ENCODE measurements around the gene MAP10. TPM values are rescaled to one million over a fixed set of nuclear protein-coding genes. Genes with fewer than 3 reads are reported as not detected.
"Not testable (repeated sequence)": the region's sequence is repeated elsewhere in the genome, so short reads cannot be mapped to it uniquely, and the experiment has no call there.

Gene MAP10
- total RNA-seq = 1 to 10 TPM; 1.2 to 1.5 TPM

DNA sequence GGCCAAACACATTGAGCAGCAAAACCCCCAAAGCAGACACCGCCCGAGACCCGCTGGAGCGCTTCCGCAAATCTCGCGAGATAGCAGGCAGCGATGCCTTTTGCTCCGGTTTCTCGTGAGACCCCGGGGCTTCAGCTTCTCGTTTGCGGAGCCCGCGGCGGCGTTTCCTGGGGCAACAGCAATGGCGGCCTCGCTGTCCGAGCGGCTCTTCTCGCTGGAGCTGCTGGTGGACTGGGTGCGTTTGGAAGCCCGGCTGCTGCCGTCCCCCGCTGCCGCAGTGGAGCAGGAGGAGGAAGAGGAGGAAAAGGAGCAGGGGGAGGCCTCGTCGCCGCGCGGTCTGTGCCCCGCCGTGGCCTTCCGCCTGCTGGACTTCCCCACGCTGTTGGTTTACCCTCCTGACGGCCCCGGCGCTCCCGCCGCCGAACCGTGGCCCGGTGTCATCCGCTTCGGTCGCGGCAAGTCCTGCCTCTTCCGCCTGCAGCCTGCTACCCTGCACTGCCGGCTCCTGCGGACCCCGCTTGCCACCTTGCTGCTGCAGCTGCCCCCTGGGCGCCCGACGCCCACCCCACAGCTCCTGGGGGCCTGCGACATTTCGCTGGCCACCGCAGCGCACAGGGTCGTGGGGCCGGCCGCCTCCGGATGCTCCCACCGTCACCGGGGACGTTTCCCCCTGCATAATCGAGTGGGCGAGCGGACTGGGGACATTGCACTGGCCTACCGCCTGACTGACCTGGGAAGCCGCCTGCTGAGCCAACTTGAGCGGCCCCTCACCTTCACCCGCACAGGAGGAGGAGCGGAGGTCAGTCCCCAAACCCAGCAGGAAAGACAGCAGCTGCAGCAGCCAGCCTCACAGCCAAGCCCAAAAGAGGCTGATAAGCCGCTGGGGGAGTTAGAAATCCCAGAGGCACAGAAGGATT is at the start of gene MAP10:
Gene MAP10 (plus strand): TSS at position 148 of the 917 bp plus-strand sequence. CDS start 34 bp downstream, at position 182.
- peak; percentile 90 for ATAC-seq (replicated peaks)
- Mint-ChIP-seq H3K4me3 (peak within 1 kb of the TSS; percentile 85), H3K4me1 (peaks cover 12% of the 10 kb centered on the region), H3K9me3 (peaks cover 10% of the 10 kb centered on the region), H3K27ac (peak within 1 kb of the TSS; percentile 92), H3K27me3 (no peaks in the 10 kb centered on the region), H3K36me3 (ENCODE audit: low read depth) (no peaks in the 10 kb centered on the region)

- no peak overlapping the region for H3K27ac Mint-ChIP-seq
- H3K36me3 Mint-ChIP-seq (ENCODE audit: low read depth) = no peaks in the 10 kb centered on the region
- no peaks in the 10 kb centered on the region for H3K4me1 Mint-ChIP-seq
- H3K27me3 Mint-ChIP-seq = peaks cover 11% of the 10 kb centered on the region
- ATAC-seq (replicated peaks) = no peak
- no peaks in the 10 kb centered on the region for H3K9me3 Mint-ChIP-seq
- H3K4me3 Mint-ChIP-seq = no peak overlapping the region
Observed at GRCh38 chr1:232764458-232765251, 40.6 kb upstream of the MAP10 start.

- Mint-ChIP-seq H3K27ac (no peak overlapping the region), H3K36me3 (ENCODE audit: low read depth) (no peaks in the 10 kb centered on the region), H3K4me3 (no peak overlapping the region), H3K9me3 (no peaks in the 10 kb centered on the region), H3K4me1 (no peaks in the 10 kb centered on the region), H3K27me3 (peaks cover 11% of the 10 kb centered on the region)
- ATAC-seq (replicated peaks) = no peak
Observed at GRCh38 chr1:232765542-232765941, 39.7 kb upstream of the MAP10 start.

DNA sequence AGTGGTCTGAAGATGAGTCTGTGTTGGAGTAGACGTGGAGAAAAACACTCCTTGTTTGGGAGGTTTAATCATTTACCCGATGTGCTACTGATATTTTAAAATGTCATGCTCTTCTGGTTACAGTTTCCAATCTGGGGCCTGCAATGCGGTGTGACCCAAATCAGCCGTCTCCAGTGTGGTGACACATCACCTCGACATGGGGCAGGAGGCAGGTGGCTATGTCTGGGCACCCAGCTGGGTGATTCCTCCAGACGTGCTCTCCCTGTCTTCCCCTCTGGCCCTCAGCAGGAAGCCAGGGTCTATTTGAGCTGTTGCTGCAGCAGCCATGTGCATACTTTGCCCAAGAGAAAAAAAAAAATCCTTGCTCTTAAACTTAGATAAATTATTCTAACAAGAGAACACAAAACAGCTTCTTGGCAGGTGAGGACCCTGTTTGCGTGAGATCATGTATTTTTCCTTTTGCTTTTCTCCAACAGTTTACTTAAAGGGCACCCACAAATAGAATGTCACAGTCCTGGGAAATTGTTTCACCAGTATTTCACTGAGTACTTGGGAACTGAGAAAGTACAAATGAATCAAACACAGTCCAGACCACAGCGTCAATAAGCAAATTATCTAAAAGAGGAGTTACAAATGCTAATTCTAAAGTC is 38.9 kb upstream of the MAP10 start:
- Mint-ChIP-seq H3K36me3 (ENCODE audit: low read depth) (no peaks in the 10 kb centered on the region), H3K27me3 (peaks cover 11% of the 10 kb centered on the region), H3K27ac (no peak overlapping the region), H3K4me3 (no peak overlapping the region), H3K4me1 (no peaks in the 10 kb centered on the region), H3K9me3 (no peaks in the 10 kb centered on the region)
- peak; percentile 18 for ATAC-seq (replicated peaks)

DNA sequence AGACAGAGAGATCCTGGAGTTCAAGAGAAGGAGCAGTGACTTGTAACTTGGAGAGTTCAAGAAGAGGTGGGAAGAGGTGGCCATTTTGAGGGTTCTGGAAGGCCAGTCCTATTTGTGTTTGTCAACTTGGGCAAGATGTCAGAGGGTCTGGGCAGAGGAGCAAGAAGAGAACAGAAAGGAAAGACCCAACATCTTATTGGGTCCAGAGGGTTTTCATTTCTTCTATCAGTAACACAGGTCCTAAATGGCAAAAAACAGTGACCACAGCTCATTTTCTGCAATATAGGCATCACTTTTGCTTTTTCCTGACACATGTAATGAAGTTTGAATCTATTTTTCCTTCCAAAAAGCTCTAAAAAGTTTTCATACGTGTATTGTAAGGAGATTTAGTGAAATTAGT is 38.3 kb upstream of the MAP10 start:
- peaks cover 11% of the 10 kb centered on the region for H3K27me3 Mint-ChIP-seq
- no peaks in the 10 kb centered on the region for H3K4me1 Mint-ChIP-seq
- no peak overlapping the region for H3K27ac Mint-ChIP-seq
- no peak for ATAC-seq (replicated peaks)
- H3K36me3 Mint-ChIP-seq (ENCODE audit: low read depth) = no peaks in the 10 kb centered on the region
- H3K4me3 Mint-ChIP-seq = no peak overlapping the region
- no peaks in the 10 kb centered on the region for H3K9me3 Mint-ChIP-seq

GRCh38 chr1:232767305-232768074 is 37.7 kb upstream of the MAP10 start:
- H3K27me3 Mint-ChIP-seq = peaks cover 11% of the 10 kb centered on the region
- no peak overlapping the region for H3K4me3 Mint-ChIP-seq
- H3K4me1 Mint-ChIP-seq = no peaks in the 10 kb centered on the region
- no peaks in the 10 kb centered on the region for H3K9me3 Mint-ChIP-seq
- no peak for ATAC-seq (replicated peaks)
- H3K27ac Mint-ChIP-seq = no peak overlapping the region
- no peaks in the 10 kb centered on the region for H3K36me3 Mint-ChIP-seq (ENCODE audit: low read depth)

DNA sequence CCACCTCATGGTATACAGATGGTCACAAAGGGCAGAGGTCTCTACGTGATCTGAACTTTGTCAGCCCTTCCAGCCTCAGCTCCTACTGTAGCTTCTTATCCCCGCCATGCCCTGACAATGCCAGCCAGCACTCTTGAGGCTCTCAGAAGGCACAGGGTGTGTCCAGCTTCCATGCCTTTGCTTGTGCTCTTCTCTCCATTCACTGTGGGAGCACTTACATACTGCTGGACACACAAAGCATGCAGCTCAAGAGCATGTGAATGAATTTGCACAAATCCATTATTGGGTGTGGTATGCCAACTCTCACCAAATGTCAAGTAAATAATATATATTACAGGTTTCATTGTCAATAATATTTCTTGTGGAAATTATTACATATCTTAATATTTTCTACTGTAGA is 36.4 kb upstream of the MAP10 start:
- no peaks in the 10 kb centered on the region for H3K9me3 Mint-ChIP-seq
- peaks cover 8% of the 10 kb centered on the region for H3K27me3 Mint-ChIP-seq

DNA sequence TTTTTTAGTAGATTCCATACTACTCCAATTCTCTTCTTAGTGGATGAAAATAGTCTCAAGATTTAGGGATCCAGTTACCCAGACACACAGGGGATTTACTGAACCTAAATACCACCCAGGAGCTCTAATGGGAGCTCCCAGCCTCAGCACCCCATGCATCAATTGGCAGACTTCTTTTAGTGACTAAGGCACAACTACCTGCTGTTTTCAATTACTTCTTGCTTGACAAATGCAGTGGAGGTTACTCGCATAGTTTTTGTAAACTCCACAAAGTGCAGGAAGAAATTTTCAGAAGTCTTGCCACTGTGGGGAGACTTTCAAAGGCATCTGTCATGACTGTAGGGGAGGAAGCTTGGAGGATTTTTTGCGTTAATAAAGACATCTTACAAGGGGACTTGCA is 35.5 kb upstream of the MAP10 start:
- no peaks in the 10 kb centered on the region for H3K9me3 Mint-ChIP-seq
- H3K4me1 Mint-ChIP-seq = no peaks in the 10 kb centered on the region
- no peak overlapping the region for H3K4me3 Mint-ChIP-seq
- no peaks in the 10 kb centered on the region for H3K36me3 Mint-ChIP-seq (ENCODE audit: low read depth)
- no peak overlapping the region for H3K27ac Mint-ChIP-seq
- peaks cover 2% of the 10 kb centered on the region for H3K27me3 Mint-ChIP-seq
- no peak for ATAC-seq (replicated peaks)

More for the DNA sequence above, 36.4 kb upstream of the MAP10 start:
- Mint-ChIP-seq H3K4me1 (no peaks in the 10 kb centered on the region), H3K4me3 (no peak overlapping the region), H3K27ac (no peak overlapping the region), H3K36me3 (ENCODE audit: low read depth) (no peaks in the 10 kb centered on the region)
- ATAC-seq (replicated peaks) = no peak

GRCh38 chr1:232773752-232774151 is 31.5 kb upstream of the MAP10 start:
- Mint-ChIP-seq H3K36me3 (ENCODE audit: low read depth) (no peaks in the 10 kb centered on the region), H3K4me1 (no peaks in the 10 kb centered on the region), H3K27ac (no peak overlapping the region), H3K27me3 (no peaks in the 10 kb centered on the region), H3K9me3 (no peaks in the 10 kb centered on the region), H3K4me3 (no peak overlapping the region)
- no peak for ATAC-seq (replicated peaks)

- H3K4me3 Mint-ChIP-seq = no peak overlapping the region
- H3K27me3 Mint-ChIP-seq = no peaks in the 10 kb centered on the region
- no peak overlapping the region for H3K27ac Mint-ChIP-seq
- no peaks in the 10 kb centered on the region for H3K9me3 Mint-ChIP-seq
- no peaks in the 10 kb centered on the region for H3K4me1 Mint-ChIP-seq
- H3K36me3 Mint-ChIP-seq (ENCODE audit: low read depth) = no peaks in the 10 kb centered on the region
- no peak for ATAC-seq (replicated peaks)
Observed at GRCh38 chr1:232776526-232777106, 28.6 kb upstream of the MAP10 start.

DNA sequence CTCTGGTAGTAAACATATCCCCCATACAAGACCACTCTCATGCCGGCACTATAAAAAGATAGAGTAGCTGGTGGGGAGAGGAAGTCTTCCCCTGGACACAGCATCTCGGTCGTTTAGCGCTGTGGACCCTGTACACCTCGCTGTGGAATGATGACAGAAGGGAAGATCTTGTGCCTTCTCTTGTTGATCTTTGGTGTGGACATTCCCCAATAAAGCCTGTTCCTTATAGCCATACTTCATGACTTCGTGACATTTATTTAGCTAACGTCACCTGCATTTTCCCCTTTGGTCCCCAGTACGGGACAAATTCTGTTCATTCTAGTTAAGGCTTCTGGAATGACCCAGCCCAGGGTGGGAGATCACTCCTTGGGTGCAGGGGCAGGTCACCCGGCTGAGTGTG is 24.9 kb upstream of the MAP10 start:
- Mint-ChIP-seq H3K27me3 (no peaks in the 10 kb centered on the region), H3K4me3 (no peak overlapping the region), H3K4me1 (no peaks in the 10 kb centered on the region), H3K9me3 (no peaks in the 10 kb centered on the region), H3K27ac (no peak overlapping the region), H3K36me3 (ENCODE audit: low read depth) (no peaks in the 10 kb centered on the region)
- ATAC-seq (replicated peaks) = no peak

GRCh38 chr1:232784794-232785193 is 20.4 kb upstream of the MAP10 start:
- Mint-ChIP-seq H3K27ac (no peak overlapping the region), H3K4me1 (no peaks in the 10 kb centered on the region)
- no peak for ATAC-seq (replicated peaks)

GRCh38 chr1:232785630-232786029 is 19.6 kb upstream of the MAP10 start:
- H3K27me3 Mint-ChIP-seq; H3K4me3 Mint-ChIP-seq; H3K27ac Mint-ChIP-seq; H3K36me3 Mint-ChIP-seq (ENCODE audit: low read depth); H3K9me3 Mint-ChIP-seq; H3K4me1 Mint-ChIP-seq; ATAC-seq (replicated peaks): not testable (repeated sequence)

More at GRCh38 chr1:232784794-232785193, 20.4 kb upstream of the MAP10 start:
- Mint-ChIP-seq H3K27me3 (peaks cover 5% of the 10 kb centered on the region), H3K4me3 (no peak overlapping the region), H3K36me3 (ENCODE audit: low read depth) (no peaks in the 10 kb centered on the region), H3K9me3 (no peaks in the 10 kb centered on the region)
